GM12864 (cell line): ENCODE measurements around the gene USP47.

ENCODE experiments used
- DNase-seq: peaks from one replicate; pipeline ENCODE4 v3.0.0-alpha.2; 2011; ENCODE audit warnings: low read depth
- H3K4me3 ChIP-seq: 2 replicates; pipeline ENCODE4 v1.5.1; 2011; ENCODE audit warnings: mild to moderate bottlenecking, low read depth, low read length, control low read depth
- TF ChIP-seq, protein P1 (sequence below): IDR thresholded peaks from 2 replicates; pipeline ENCODE4 v1.5.1; 2011; ENCODE audit warnings: low read depth, mild to moderate bottlenecking, moderate library complexity, low read length, control low read depth, inconsistent platforms; ENCODE audit errors: missing control alignments

The USP47 gene

DNA sequence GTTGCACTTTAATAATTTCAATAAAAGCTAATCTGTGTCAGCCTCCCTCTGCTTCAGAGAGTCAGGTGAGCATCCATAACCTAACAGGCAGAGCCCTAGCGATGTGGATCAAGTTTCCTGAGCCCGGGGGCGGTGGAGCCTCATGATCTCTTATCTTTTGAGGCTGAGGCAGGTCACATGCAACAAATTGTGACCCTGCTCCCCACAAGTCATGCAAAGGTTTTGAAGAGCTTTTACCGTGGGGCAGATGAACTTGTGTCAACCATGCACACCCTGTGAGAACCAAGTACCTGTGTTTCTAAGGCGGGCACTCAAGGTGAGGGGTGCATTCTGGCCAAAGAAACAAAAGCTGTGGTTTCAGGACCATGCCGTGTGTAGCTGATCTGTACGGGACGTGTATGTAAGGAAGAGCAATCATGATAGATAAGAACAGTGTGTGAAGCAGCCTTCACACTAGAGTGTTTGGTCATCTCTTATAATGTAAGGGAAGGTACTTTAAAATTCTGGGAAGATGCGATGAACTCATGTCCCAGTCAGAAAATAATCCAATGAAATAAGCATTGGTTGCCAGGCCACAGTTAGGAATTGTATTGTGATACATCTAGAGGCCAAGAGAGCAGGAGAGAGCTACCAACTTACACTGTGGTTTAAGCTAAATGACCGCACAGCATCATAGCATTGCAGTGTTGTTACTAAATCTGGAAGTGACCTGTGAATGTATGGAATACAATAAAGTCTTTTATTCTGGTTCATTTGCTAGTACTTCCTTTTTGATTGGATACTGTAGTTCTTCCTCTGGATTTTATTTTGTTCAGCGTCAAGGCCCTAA, 116.8 kb downstream of the USP47 start:
- no peak for DNase-seq
- no peak overlapping the region for H3K4me3 ChIP-seq
- TF ChIP-seq, protein P1, sequence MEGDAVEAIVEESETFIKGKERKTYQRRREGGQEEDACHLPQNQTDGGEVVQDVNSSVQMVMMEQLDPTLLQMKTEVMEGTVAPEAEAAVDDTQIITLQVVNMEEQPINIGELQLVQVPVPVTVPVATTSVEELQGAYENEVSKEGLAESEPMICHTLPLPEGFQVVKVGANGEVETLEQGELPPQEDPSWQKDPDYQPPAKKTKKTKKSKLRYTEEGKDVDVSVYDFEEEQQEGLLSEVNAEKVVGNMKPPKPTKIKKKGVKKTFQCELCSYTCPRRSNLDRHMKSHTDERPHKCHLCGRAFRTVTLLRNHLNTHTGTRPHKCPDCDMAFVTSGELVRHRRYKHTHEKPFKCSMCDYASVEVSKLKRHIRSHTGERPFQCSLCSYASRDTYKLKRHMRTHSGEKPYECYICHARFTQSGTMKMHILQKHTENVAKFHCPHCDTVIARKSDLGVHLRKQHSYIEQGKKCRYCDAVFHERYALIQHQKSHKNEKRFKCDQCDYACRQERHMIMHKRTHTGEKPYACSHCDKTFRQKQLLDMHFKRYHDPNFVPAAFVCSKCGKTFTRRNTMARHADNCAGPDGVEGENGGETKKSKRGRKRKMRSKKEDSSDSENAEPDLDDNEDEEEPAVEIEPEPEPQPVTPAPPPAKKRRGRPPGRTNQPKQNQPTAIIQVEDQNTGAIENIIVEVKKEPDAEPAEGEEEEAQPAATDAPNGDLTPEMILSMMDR, result no peak

DNA sequence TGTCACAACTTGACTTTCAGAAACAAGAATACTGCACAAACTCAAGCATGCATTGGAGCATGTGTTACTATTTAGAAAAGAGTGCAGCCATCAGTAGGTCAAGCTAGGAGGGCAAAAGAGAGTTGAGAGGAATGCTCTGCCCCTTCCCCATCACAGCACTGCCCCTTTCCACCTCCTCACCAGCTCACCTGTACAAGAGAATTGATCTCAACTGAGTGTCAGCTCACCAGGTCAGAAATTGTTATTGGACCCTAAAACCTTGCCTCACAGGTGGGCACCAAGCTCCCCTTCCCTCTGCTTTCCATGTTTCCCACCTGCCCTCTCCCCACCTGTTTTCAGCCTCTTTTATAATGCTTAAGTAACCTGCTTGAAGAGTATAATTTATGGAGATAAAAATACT, 117.8 kb downstream of the USP47 start:
- no peak overlapping the region for H3K4me3 ChIP-seq
- TF ChIP-seq, protein P1, result no peak
- DNase-seq, result no peak

DNA sequence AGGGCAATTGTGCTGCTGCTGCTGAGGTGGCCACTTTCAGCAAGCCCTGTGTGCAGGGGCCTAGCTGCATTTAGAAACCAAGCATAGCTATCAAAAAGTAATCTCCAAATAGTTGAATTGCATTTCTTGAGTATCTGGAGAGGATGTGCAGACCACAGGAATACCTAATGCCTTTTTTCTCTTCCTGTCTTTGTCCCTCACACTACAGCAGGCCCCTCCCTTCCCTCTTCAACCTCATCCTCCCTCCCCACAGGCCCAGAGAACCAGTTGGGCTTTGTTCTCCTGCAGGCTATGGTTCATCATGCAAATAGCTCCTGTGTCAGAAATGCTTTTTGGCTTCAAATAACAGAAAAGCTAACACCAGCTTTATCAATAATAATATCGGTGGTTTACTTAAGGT, 118.9 kb downstream of the USP47 start:
- TF ChIP-seq, protein P1, result no peak
- no peak overlapping the region for H3K4me3 ChIP-seq
- DNase-seq, result no peak

DNA sequence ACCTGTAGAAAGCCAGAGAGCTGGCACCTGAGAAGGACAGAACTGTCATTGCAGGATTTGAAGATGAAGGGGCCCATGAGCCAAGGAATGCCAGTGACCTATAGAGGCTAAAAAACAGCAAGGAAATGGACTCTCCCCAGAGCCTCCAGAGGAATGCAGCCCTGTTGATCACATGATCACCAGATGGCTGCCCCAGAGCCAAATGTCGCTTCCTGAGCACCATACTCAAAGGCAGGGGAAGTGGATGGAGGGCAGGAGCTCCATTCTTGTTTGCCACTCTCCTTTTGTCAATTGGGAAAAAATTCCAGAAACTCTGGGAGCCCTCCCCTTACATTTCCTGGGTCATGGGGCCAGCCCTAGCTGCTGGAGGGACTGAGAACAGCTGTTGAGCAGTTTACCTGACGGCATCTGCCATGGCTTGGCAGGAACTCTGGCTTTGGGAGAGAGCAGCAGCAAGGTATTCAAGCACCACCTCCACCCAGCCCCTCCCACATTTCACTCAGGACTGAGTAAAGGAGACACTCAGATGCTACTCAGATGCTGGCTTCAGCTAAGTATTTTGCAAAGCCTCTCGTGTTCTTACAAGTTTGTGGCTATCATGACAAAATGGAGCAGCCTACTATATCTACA, 119.7 kb downstream of the USP47 start:
- no peak overlapping the region for H3K4me3 ChIP-seq
- no peak for DNase-seq
- TF ChIP-seq, protein P1, result no peak

DNA sequence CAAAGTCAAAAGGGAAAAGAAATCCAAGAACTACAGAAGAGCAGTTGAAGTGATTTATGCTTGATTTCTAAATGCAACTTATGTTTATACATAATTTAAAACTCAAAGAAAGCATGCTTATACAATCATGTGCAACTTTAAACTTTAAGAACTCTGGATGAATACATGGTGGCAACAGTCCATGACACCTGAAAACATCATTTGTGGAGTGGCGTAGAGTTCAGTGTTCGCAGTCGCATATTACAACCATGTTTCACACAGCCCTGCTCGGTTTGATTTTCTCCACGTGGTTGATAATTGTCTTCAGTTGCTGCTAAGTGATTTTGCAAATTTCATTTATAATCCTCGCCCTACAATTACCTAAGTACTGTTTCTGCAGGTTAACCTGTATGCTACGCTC, 121.3 kb downstream of the USP47 start:
- DNase-seq, result no peak

DNA sequence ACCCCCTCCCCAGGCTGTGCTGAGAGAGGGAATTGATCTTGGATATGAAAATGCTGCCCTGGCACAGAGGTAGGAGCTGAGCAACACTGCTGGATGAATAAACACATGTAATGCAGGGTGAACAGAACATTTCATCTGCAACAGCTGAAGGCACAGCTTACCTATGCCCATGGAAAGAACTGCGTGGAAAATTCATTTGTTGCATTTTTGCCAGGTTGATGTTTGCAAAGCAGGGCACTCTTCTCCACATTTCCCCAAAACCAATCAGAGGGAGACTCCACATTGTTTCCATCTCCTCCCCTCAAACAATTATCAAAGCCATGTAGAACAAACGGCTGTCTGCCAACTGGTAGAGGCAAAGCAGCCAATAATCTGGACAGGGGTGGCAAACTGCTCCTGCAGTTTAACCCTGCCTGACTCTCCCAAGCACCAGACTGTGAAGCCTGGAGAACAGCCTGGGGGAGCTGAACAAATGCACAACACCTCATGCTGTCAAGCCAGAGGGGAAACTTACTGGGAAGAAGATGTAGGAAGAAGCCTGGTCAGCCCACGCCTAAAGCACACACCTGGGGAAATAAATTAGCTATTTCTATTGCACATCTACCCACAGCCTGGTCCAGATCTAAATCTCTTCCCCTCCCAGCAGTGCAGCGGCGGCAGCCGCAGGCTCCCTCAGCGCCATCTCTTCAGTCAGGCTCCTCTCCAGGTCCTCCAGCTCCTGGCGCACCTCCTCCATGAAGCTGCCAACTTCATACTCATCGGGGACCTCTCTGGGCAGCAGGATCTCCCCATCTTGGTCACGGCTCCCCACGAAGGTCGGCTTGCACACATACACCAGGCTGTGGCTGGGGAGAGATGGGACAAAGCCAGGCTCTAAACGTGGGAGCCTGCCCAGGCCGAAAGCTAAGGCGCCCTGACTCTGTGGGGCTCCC, 122.3 kb downstream of the USP47 start:
- no peak for DNase-seq
- TF ChIP-seq, protein P1, result no peak
- H3K4me3 ChIP-seq, result no peak overlapping the region

More for the DNA sequence above, 121.3 kb downstream of the USP47 start:
- no peak overlapping the region for H3K4me3 ChIP-seq
- TF ChIP-seq, protein P1, result no peak
